ENCODE results near the gene RAPH1.

RAPH1 gene

DNA sequence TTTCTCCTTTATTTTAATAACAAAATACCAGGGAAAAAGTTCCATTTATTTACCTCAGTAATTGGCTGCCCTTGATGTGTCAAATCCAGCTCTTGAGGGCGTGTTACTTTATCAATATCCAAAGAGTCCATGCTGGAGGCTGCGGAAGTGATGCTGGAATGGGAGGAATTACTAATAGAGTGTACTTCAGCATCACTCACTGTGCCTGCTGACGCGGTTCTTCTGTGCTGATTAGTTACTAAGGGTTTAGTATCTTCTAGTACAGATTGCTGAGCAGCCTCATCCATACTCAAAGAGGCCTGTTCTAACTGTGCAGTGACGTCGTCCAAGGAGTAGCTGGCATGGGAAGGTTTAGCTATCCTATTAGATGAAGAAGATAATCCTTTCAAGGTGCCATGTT is 45.6 kb downstream of the RAPH1 start:
- no peak for DNase-seq (ENCODE audit: low spot score)

DNA sequence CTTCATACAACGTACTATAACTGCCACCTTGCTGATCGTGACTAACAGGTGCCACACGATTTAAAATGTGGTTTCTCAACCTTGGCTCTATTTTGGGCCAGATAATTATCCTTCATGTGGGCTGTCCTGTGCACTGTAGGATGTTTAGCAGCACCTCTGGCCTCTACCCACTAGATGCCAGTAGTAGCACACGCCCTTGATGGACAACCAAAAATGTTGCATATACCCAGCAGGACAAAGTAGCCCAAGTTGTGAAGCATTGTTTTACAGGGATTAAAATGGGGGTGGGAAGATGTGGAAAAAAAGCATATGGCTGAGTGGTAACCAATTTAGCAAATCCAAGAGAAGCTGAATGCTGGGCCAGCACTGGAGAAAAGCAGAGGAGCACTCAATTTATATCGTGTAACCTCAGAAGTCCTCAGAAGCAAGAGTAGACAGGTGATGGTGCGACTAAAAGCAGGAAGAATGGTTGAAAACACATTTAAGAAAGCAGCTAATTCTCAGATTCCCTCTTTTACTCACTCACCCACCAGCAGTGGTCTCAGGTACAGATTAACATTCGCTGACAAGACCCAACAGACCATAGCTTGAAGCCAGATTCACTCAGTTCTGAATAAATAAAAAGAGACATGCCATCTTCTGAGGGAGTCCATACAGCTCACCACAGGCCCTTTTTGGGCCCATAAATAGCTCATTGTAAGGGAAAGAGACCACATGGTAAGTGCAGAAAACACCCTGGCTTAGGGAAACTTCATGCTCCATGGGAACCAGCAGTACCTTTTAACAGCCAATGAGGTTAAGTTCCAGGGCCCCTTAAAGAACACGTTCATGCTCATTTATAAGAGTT is 50.6 kb downstream of the RAPH1 start:
- DNase-seq (ENCODE audit: low spot score) = peak; percentile 65

DNA sequence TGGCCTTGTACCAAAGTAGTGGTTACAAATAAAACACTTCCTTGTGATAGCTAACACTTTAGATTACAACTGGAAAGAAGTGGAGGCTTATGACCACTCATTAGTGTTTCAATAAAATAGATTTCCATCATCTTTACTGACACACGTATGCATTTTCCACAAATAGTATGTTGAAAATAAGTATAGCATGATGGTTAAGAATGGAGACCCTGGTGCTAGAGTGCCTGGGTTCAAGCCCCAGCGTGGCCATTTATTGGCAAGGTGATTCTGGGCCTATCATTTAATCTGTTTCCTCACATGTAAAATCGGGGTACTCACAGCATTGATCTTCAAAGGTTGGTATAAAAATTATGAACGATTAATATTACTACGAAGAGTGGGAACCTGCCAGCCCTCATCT is 54.5 kb downstream of the RAPH1 start:
- no peak for DNase-seq (ENCODE audit: low spot score)

DNA sequence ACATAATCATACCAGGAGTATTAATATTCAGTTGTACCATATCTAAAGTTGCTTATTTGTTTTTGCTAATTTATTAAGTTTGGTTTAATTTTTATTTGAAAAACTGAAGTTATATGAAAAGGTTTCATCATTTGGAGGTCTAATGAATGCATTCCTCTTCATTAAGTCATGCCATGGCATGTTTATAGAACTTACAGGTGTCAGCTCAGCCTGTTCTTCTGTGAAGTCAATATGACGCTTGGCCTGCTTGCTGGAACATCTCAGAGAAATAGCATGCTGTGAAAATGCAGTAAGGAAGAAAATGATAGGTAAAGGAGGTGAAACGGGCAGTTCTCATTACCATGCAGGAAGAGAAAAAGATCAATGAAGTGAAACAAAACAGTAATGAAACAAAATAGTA is 58.2 kb downstream of the RAPH1 start:
- DNase-seq (ENCODE audit: low spot score) = no peak

DNA sequence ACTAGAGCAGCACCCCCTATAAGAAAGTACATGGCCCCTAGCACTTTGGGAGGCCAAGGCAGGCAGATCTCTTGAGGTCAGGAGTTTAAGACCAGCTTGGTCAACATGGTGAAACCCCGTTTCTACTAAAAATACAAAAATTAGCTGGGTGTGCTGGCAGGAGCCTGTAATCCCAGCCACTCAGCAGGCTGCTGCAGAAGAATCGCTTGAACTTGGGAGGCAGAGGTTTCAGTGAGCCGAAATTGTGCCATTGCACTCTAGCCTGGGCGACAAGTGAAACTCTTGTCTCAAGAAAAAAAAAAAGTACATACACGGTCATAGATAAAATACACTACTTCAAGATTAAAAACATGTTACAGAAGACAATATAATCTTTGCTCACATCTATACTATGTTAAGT is 63.8 kb downstream of the RAPH1 start:
- no peak for DNase-seq (ENCODE audit: low spot score)

DNA sequence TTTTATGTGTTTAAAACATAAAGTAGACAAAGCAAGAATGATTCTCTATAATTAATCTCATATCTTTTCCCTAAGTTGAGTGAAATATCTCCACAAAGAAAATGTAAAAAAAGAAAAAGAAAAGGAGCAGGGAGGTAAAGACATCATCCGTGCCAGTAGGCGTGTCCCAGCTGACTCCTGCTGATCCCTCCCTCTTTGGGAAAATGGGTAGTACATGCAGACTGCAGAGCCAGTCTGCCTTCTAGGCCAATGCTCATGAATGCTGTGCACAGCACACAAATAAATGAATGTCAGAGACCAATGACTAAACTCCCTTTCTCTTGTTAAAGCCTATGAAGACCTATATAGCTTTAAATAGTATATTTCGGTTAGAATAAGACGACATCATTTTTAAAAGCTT is 64.7 kb downstream of the RAPH1 start:
- DNase-seq (ENCODE audit: low spot score) = no peak

DNA sequence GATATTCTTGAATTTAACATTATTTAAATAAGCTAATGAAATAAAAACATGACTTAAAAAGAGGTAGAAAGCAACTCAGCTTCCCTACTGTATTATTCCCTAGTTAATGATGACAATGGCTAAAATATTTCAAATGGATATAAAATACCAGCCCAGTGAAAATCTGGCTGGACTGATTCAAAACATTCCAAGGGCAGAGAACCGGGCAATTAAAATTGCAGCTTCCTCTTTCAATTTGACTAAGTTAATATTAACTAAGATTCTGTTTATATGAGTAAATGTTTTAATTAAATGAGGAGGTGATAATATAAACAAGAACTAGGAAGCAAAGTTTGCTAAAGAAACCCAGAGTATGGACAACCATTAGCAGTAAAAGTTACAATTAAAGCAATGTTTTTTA is 65.6 kb downstream of the RAPH1 start:
- DNase-seq (ENCODE audit: low spot score) = no peak

DNA sequence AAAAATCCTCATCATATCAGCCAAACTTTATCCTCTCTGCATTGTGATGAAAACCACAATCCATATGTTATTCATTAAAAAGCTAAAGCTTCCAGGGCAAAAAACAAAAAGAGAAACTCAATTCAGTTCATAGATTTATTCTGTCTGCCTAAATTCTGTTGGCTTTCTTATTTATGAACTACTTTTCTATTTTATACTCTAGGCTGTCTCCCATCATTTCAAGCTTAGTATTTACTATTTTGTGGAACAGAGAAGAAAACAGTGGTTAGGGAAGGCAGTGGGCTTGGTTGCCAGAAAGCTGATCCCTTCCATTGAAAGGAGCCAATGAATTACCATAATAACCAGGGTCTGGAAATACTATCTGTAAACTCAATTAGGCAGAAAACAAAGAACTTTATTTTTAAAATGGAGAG is 71.8 kb downstream of the RAPH1 start:
- DNase-seq (ENCODE audit: low spot score) = no peak

DNA sequence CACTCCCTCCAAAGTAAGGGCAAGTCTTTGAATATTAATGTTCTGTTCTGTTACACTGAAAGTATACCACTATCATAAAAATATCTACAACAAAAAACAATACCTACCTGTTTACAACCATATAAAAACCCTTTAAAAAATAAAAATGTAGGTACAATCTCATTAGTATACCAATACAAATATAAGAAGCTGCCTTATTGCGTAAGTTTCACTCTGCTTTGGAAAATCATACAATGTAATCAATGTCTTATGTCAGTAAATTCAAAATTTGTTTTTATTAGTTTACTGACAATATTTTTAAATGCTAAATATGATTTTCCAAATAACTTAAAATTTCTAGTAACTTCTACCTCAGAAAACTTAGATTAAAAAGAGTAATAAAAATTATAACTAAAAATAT is 72.8 kb downstream of the RAPH1 start:
- DNase-seq (ENCODE audit: low spot score) = no peak

DNA sequence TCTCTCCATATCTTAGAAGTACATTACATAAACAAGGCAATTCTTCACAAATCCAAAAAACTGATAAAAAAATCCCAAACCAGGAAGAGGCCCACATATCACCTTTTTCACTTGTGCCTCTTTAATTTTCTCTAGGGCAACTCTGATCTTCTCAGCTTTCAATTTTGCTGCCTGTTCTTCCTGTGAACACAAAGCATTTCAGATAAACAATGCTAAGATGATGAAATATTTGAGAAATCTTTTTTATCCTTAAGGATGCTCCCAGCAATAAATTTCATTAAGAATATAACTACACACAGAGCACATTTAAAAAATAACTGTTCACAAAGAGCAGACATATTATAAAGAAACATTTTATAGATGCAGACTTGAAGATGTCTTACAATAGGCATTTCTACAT is 73.4 kb downstream of the RAPH1 start:
- no peak for DNase-seq (ENCODE audit: low spot score)

DNA sequence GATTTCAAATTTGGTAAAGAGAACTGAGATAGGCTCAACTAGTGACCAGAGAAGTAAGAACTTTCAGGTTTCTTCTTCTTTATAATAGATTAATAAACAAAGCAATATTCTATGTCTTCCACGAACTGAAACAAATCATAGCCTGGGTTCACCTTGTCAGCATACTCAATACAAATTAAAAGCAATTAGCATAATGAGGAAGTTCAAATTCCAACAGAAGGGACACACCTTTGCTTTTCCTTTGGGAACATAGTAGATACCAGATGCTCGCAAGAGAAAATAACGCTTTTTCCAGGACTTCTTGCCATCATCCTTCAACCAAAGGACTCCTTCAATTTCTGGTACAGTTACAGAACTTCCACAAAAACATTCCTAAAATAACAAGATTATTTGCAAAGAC is 79.9 kb downstream of the RAPH1 start:
- DNase-seq (ENCODE audit: low spot score) = no peak

DNA sequence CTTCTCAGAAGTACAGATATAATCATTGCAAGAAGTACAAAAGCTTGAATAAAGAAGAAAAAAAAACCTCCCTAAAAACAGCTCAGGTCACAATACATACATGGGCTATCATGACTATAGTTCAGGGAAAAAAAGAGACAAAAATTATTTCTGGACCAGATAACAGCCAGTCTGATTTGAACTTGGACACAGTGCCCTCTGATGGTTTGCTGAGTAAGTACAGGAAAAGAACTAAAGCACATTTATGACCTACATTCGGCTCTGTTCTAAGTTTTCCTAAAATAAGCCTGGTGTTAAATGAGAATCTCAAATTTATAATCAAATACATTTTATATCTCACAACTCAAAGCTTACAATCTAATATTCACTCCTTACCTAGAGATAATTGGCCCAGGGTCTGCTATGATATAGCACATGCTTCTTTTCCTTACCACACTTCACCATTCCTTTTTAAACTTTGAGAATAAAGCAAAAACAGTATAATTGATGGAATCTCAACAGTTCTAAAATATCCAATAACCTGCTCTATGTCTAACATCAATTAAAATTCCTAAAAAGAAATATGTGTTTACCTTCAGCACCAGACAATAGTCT is 81.1 kb downstream of the RAPH1 start:
- peak; percentile 67 for DNase-seq (ENCODE audit: low spot score)

DNA sequence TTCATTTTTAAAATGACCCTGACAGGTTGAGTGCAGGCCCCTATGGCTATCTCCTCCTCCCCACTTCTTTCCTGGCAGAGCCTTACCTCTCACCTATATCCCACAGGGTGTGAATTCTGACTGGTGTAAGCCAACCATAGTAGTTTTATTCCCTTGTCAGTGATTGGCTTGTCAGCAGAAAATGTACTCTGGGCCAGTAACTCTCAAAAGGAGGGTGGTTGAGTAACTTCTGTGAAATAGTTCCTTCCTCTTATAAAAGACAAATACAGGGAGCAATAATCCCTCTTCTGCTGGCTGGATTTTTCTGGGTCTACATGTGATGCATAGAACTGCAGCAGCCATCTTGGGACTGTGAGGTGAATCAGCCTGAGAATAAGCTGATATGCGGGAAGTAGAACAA is 83.4 kb downstream of the RAPH1 start:
- no peak for DNase-seq (ENCODE audit: low spot score)

DNA sequence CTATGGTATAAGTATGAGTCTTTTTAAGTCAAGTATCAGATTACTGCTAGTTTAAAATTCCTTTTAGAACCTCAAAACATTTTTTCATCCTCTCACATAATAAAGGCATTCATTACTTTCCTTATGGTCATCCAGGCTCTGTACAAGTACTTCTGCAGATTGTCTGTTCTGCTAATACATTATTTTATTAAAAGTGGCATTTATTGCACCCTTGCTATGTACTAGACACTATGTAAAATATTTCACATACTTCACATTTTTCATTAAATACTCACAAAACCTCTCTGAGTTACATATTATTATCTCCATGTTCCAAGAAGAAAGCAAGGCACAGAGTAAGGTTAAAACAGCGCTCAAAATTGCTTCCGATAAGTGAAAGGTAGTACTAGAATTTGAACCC is 84.1 kb downstream of the RAPH1 start:
- DNase-seq (ENCODE audit: low spot score) = no peak

DNA sequence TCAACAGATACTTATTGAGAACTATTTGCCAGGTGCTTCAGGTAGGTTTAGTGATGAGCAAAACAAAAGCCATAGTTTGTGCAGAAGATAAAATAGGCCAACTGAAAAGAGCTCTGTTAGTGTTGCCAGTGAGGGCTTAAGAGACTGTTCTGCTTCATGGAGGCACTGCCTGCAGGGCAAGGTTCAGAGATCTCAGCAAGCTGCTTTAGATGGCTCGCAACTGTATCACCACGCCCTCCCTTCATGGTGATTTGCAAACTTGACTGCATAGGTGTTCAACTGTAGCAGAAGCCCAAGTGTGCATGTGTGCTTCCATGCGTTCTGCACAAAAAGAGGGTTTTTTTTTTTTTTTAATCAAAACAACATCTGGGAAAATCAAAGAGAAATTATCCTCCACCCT is 84.5 kb downstream of the RAPH1 start:
- DNase-seq (ENCODE audit: low spot score) = no peak

DNA sequence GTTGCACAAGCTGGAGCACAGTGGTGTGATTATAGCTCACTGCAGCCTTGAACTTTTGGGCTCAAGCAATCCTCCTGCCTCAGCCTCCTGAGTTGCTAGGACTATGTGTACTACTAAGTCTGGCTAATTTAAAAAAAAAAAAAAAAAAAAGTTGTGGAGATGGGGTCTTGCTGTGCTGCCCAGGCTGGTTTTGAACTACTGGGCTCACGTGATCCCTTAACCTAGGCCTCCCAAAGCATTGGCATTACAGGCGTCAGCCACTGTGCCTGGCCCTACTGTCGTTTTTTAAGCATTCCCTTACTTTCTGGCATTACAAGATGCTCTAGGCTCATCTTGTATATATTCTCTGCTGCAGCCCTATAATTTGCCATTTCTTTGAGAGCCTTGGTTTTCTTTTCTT is 88.3 kb downstream of the RAPH1 start:
- DNase-seq (ENCODE audit: low spot score) = no peak

DNA sequence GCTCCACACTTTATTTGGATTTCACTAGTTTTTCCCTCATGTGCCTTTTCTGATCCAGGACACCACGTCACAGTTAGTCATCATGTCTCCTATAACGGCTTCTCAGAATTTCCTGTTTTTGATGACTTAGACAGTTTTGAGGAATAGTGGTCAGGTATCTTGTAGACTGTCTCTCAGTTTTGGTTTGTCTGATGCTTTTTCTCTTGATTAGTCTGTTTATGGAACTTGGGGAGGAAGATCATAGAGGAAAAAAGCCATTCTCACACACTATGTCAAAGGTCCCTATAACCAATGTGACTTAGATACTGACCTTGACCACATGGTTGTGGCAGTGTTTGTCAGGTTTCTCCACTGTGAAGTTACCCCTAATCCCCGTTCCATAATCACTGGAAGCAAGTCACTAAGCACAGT is 89.0 kb downstream of the RAPH1 start:
- DNase-seq (ENCODE audit: low spot score) = no peak

DNA sequence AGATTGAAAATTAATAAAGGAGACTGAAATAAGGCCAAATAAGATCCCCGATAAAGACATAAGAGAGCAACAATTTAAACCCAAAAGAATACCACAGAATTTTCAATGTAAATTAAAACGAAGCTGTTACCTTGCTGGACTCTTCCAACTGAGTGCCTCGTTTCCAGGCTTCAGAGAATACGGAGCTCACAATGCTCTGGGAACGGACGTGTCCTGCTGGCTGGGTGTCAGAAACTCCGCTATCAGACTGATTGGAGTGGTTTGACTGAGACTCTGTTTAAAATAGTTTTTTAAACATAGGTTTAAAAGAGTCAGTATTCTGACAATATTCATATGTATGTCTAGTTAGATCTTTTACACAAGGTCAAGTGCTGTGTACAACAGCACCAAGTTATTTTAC is 90.4 kb downstream of the RAPH1 start:
- DNase-seq (ENCODE audit: low spot score) = no peak

DNA sequence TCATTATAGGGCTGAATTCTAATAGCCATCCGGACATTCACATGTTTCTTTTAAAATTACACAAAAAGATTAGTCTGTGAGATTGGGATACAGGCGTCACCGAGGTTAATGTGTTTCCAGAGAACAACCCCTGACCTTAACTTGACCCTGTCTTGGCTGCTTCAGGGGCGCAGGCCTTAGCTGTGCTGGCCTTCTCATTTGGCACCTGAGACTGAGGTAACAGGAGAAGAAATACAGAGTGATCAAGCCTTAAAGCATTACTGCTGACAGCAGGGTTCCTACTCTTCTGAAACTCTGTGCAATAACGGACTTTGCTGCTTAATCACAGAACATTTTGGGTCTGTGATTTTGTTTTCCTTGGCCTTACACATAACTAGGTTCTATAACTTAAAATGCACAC is 92.6 kb downstream of the RAPH1 start:
- DNase-seq (ENCODE audit: low spot score) = no peak

DNA sequence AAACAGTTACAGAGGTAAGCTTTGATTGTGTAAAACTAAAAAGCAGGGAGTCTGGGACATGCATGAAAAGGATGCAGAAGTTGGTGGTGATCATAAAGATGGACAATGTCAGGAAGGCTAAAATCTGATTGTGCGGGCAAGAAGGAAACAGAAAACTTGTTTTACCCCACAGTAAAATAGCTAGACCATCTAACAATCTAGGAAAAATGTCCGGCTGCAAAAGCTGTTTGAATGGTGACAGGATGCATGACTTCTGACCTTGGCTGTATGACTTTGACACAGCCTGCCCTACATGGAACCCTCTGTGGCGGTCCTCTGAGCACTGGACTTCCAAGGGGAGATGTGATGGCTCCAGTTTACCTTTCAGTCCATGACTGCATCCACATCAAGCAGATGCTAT is 93.6 kb downstream of the RAPH1 start:
- DNase-seq (ENCODE audit: low spot score) = no peak

DNA sequence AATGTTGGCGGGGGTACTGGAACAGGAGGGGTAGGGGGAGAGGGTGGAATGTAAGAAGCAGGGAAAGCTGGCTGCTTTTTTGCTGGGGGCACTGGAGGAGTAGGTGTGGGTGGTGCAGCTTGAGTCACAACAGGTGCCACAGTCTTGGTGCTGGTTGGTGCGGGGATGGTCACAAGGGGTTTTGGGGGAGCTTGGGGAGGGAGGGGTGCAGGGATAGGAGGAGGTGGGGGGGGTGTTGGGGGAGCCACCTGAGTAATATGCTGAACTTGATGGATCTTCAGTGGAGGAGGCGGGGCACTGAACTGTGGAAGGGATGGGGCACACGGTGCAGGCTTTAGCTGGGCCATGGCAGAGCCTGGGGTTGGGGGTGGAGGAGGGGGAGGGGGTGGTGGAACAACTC is 94.4 kb downstream of the RAPH1 start:
- no peak for DNase-seq (ENCODE audit: low spot score)

DNA sequence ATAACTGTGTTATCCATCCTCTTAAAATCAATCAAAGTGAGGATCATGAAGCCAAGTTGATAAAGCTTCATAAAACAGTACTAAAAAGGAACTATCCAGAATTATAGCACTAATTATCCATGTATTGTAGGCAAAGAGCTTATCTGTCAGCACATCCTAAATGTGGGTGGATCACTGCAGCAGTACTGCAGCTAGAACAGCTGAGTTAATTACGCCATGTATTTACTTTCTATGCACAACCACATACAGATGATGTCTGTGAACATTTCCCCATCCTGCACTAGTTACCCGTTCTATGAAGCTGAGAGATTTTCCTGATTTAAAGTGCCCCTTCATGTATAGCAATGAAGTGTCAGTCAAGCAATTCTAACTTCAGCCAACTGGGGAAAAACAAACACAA is 96.6 kb downstream of the RAPH1 start:
- DNase-seq (ENCODE audit: low spot score) = no peak

DNA sequence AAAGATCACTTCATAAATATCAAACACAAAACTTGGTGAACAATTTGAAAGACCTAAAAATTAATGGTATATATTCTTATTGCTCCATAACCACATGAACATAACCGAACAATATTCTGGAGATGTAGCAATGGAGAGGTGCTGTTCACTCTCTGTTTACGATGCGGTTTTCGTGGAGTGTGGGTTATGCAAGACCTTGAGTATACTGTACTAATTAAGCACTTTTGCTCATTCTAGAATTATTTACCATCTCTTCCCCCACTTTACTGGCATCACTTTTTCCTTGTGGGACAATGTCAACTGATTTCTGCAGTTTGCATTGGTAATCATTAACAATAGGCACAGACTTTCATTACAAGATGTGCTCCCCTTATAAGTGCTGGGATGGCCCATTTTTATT is 97.6 kb downstream of the RAPH1 start:
- no peak for DNase-seq (ENCODE audit: low spot score)

DNA sequence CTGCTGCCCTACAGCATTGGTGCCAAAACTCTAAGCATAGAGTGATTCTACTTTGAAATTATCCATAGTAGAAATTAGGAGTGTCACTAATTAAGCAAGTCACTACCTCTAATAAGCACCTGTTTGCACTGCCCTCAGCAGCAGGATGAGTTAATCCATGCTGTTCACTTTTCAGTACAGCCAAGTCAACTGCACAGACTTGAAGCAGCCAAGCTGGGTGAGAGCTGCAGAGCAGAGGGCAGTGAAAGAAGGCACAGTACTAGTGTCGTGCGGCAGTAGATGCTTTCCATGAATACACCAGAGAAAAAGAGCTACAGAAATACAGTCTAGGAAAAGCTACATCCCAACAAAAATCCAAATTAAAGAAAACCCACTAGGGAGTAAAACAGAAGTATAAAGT is 98.6 kb downstream of the RAPH1 start:
- DNase-seq (ENCODE audit: low spot score) = no peak

All from pons (tissue), 1 donor.